NCI-H2107 treated with DMSO at 0.1 percent for 48 hours (cell line): ENCODE results near the gene VWA5B2.

Experiments used
- DNase-seq: peaks from one replicate; lab custom pipeline; 2025; ENCODE audit not compliant: unreplicated experiment; lab: John Stamatoyannopoulos, UW

Gene VWA5B2

GRCh38 chr3:184272269-184272668, 42.9 kb downstream of the VWA5B2 start:
- DNase-seq, result no peak

GRCh38 chr3:184275381-184275701, 46.0 kb downstream of the VWA5B2 start:
- no peak for DNase-seq

- no peak for DNase-seq
Observed at GRCh38 chr3:184275961-184276910, 46.9 kb downstream of the VWA5B2 start, which contains the start of gene ECE2. ECE2 (plus strand) TSS chr3:184276022; CDS start chr3:184276154, 132 bp downstream.

GRCh38 chr3:184277366-184277765, 48.0 kb downstream of the VWA5B2 start:
- no peak for DNase-seq

- DNase-seq, result no peak
Observed at GRCh38 chr3:184282941-184283340, 53.6 kb downstream of the VWA5B2 start.

- no peak for DNase-seq
Observed at GRCh38 chr3:184283681-184284080, 54.3 kb downstream of the VWA5B2 start.

GRCh38 chr3:184284696-184285095, 55.3 kb downstream of the VWA5B2 start:
- DNase-seq, result peak; percentile 91

GRCh38 chr3:184289426-184289938, 60.1 kb downstream of the VWA5B2 start:
- peak; percentile 85 for DNase-seq

GRCh38 chr3:184290331-184290730, 60.9 kb downstream of the VWA5B2 start:
- no peak for DNase-seq

GRCh38 chr3:184291044-184291737, 61.8 kb downstream of the VWA5B2 start:
- no peak for DNase-seq
